Lung (tissue), 12 donors: ENCODE data around the gene PSRC1. TPM values are rescaled to one million over a fixed set of nuclear protein-coding genes. Genes with fewer than 3 reads are reported as not detected.

Source experiments
- ATAC-seq: fragments of 200-7000 bp; cut with Tn5 transposase; one replicate; pipeline ENCODE4 v1.9.1; 2020; ENCODE audit warnings: moderate number of reproducible peaks; ENCODE audit not compliant: insufficient read depth, low FRiP score
- DNase-seq, 3 donors: peaks; one replicate each; pipeline ENCODE4 v3.0.0-alpha.2; 2013 to 2017
- H3K27ac ChIP-seq, 2 donors: one replicate each; pipeline ENCODE4 v1.5.1; 2013; ENCODE audit warnings: mild to moderate bottlenecking in 2 of 2, moderate library complexity in 2 of 2, control low read depth in 1 of 2, inconsistent platforms in 1 of 2, low read depth in 1 of 2, low read length in 1 of 2
- H3K27me3 ChIP-seq, 3 donors: one replicate each; pipeline ENCODE4 v1.5.1; 2013; ENCODE audit warnings: low read length in 2 of 3; ENCODE audit not compliant: control insufficient read depth in 3 of 3, insufficient read depth in 3 of 3
- H3K36me3 ChIP-seq, 4 donors: one replicate each; pipeline ENCODE4 v1.5.1; 2013; ENCODE audit warnings: low read length in 4 of 4, mild to moderate bottlenecking in 1 of 4, moderate library complexity in 1 of 4; ENCODE audit not compliant: control insufficient read depth in 4 of 4, insufficient read depth in 4 of 4
- H3K4me1 ChIP-seq, 5 donors: one replicate each; pipeline ENCODE4 v1.5.1; 2013; ENCODE audit warnings: low read length in 5 of 5, mild to moderate bottlenecking in 2 of 5, moderate library complexity in 1 of 5; ENCODE audit not compliant: control insufficient read depth in 5 of 5, insufficient read depth in 5 of 5
- H3K4me3 ChIP-seq: one replicate; pipeline ENCODE4 v1.5.1; 2013; ENCODE audit warnings: mild to moderate bottlenecking, control low read depth, moderate library complexity
- H3K9ac ChIP-seq, 2 donors: one replicate each; pipeline ENCODE4 v1.5.1; 2013; ENCODE audit warnings: low read length in 2 of 2, control low read depth in 1 of 2; ENCODE audit not compliant: insufficient read depth in 1 of 2
- H3K9me3 ChIP-seq, 4 donors: one replicate each; pipeline ENCODE4 v1.5.1; 2013; ENCODE audit warnings: low read length in 3 of 4, mild to moderate bottlenecking in 1 of 4, moderate library complexity in 1 of 4; ENCODE audit not compliant: control insufficient read depth in 4 of 4, insufficient read depth in 3 of 4
- WGBS, 2 donors: extraction: QIAGEN DNeasy Blood & Tissue Kit; methylation state at CpG; one replicate each; pipeline ENCODE4 v1.1.7; 2013; 5-methylcytosine and 5-hydroxymethylcytosine counted together
- polyA plus RNA-seq, 2 donors: library from polyadenylated mRNA; stranded (reverse); fragments of 200-250 nt; gene quantifications; one replicate each; pipeline ENCODE4 v1.2.1, GENCODE V29; 2013
- total RNA-seq, 2 donors: library from RNA; depleted of rRNA in 1 of 2; stranded (reverse); fragments of >200 nt in 1 of 2; gene quantifications; one replicate each; pipeline ENCODE4 v1.2.1, GENCODE V29; 2014 to 2021
- TF ChIP-seq, protein P1 (sequence below): IDR thresholded peaks from 2 replicates; pipeline ENCODE4 v1.5.1; 2012; ENCODE audit warnings: mild to moderate bottlenecking; ENCODE audit errors: control extremely low read depth, extremely low read depth
- donor health status: control.
- donor health status: control.
- donor health status: Bipolar disorder and iron deficiency.
- donor health status: healthy.
- donor health status: DM: yes; HTN: yes; CAD: no.

PSRC1 gene
- total and polyA plus RNA-seq, 4 donors = 2.7 to 4.9 (median 4.8) TPM

DNA sequence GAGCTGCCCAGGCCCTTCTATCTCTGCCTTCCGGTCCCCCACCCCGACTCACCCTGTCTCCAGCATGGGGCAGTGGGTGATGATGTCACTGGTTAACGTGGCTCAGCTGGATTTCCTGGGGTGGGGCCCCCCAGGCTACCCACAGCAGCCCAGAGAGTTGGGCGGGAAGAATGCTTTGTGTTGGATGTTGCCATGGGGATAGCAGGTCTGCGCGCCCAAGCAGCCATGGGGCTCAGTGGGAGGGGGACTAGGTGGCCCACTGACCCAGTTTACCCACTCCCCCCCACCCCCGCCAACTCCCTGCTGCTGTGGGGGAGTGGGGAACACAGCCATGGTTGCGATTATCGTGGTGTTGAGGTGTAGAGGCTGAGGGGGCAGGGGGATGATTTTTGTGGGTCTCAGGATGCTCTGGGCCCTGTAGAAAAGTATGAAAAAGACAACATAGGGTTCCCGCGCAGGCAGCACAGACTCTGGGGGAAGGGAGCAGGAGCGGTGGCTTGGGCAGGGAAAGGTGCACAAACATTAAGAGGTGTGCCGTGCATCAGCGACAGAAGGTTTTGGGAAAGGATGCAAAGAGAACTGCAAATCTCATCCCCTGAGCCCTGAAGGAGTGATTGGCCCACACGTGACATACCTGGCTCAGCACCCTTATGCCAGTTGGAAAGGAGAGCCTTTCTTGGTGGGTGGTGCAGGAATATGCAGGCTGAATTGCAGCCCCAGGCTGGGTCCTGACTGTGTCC, 25.1 kb downstream of the PSRC1 start:
- Histone ChIP-seq H3K9ac (no peak overlapping the region), H3K9me3 (no peaks in the 10 kb centered on the region), H3K4me3 (no peak overlapping the region), H3K27me3 (no peaks in the 10 kb centered on the region), H3K27ac (no peak overlapping the region), H3K36me3 (peaks cover 0 to 5% (median under 1%) of the 10 kb centered on the region in 4 donors), H3K4me1 (peaks cover 0 to 28% (median 11%) of the 10 kb centered on the region in 5 donors)
- WGBS, 2 donors = 87% methylated on average over 15 of the region's 15 CpGs
- TF ChIP-seq, protein P1, sequence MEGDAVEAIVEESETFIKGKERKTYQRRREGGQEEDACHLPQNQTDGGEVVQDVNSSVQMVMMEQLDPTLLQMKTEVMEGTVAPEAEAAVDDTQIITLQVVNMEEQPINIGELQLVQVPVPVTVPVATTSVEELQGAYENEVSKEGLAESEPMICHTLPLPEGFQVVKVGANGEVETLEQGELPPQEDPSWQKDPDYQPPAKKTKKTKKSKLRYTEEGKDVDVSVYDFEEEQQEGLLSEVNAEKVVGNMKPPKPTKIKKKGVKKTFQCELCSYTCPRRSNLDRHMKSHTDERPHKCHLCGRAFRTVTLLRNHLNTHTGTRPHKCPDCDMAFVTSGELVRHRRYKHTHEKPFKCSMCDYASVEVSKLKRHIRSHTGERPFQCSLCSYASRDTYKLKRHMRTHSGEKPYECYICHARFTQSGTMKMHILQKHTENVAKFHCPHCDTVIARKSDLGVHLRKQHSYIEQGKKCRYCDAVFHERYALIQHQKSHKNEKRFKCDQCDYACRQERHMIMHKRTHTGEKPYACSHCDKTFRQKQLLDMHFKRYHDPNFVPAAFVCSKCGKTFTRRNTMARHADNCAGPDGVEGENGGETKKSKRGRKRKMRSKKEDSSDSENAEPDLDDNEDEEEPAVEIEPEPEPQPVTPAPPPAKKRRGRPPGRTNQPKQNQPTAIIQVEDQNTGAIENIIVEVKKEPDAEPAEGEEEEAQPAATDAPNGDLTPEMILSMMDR = no peak
- DNase-seq (no peak), ATAC-seq (no peak)

DNA sequence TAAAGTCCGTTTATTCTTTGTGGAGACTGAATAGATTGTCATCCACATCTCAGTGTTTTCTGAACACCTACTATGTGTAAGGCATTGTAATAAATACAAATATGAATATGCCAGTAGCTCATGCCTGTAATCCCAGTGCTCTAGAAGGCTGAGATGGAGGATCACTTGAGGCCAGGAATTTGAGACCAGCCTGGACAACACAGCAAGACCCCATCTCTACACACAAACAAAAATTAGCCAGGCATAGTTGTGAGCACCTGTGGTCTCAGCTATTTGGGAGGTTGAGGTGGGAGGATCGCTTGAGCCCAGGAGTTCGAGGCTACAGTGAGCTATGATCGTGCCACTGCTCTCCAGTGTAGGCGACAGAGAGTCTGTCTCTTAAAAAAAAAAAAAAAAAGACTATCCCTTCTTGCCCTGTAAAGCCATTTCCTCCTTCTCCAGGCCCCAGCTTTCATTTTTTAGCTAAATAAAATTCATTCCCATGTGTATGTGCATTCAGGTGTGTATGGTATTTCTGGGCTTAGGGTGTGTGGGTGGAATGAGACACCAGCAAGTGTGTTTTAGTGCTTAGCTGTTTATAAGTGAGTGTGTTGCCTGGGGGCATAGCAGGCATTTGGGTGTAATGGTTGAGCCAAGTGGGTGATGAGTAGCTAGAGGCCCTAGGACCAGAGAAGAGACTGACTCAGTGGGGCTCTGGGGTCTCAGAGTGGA, 25.8 kb downstream of the PSRC1 start:
- Histone ChIP-seq H3K9ac (no peak overlapping the region), H3K9me3 (no peaks in the 10 kb centered on the region), H3K4me3 (no peak overlapping the region), H3K36me3 (peaks cover 0 to 5% (median under 1%) of the 10 kb centered on the region in 4 donors), H3K27ac (no peak overlapping the region), H3K27me3 (no peaks in the 10 kb centered on the region), H3K4me1 (peaks cover 0 to 30% (median 11%) of the 10 kb centered on the region in 5 donors)
- DNase-seq (no peak), ATAC-seq (no peak)
- TF ChIP-seq, protein P1 = no peak
- 91 to 99% methylated on average over 5 of the region's 5 CpGs for WGBS, 2 donors

DNA sequence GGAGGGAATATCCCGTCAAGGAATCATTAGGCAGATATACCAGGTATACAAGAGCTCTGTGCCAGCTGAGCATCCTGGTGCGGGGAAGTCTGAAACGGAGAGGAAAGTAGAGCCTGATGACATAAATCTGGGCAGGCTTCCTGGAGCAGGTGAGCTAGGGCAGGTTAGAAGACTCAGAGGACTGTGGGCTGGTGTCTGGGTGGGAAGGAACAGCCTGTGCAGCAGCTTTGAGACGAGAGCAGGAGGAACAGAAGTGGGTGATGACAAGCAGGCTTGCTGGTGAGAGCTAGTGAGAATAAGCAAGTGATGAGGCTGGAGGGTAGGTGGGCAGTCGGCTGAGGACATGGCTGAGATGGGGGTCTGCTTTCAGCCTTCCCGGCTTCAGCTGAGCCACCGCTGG, 26.9 kb downstream of the PSRC1 start:
- TF ChIP-seq, protein P1 = no peak
- Histone ChIP-seq H3K9me3 (no peaks in the 10 kb centered on the region), H3K4me1 (peaks cover 0 to 30% (median 11%) of the 10 kb centered on the region in 5 donors), H3K36me3 (peaks cover 0 to 5% (median under 1%) of the 10 kb centered on the region in 4 donors), H3K9ac (no peak overlapping the region), H3K27ac (no peak overlapping the region), H3K27me3 (no peaks in the 10 kb centered on the region), H3K4me3 (no peak overlapping the region)
- ATAC-seq = no peak
- no peak for DNase-seq
- WGBS, 2 donors = 79 to 96% methylated on average over 7 of the region's 7 CpGs
